K562 (cell line): ENCODE measurements around the gene ZNF701.

ENCODE experiments used
- C11orf30 ChIP-seq: fragments of 450-650 bp; IDR thresholded peaks from 2 replicates; pipeline ENCODE4 v1.6.1; 2016; ENCODE audit warnings: low read depth, mild to moderate bottlenecking
- KDM2B ChIP-seq: fragments of 250-450 bp; sonication (Bioruptor Pico); IDR thresholded peaks from 2 replicates; pipeline ENCODE4 v1.8.0; 2021; ENCODE audit warnings: mild to moderate bottlenecking, moderate library complexity
- NFE2L1 ChIP-seq: fragments of 450-650 bp; IDR thresholded peaks from 2 replicates; pipeline ENCODE4 v1.6.1; 2016; ENCODE audit warnings: missing genetic modification characterization, low read depth, mild to moderate bottlenecking, missing compliant biosample characterization, moderate library complexity, borderline replicate concordance
- RBM17 ChIP-seq: fragments of 200-400 bp; formaldehyde crosslinking; IDR thresholded peaks from 2 replicates; pipeline ENCODE4 v1.6.1; 2017; ENCODE audit warnings: low read depth, mild to moderate bottlenecking, low read length, borderline replicate concordance
- SREBF1 ChIP-seq: fragments of 150-350 bp; IDR thresholded peaks from 2 replicates; pipeline ENCODE4 v1.6.1; 2014; ENCODE audit warnings: antibody characterized with exemption, low read depth, low read length, borderline replicate concordance
- TAF1 ChIP-seq: IDR thresholded peaks from 2 replicates; pipeline ENCODE4 v1.6.1; 2011; ENCODE audit warnings: mild to moderate bottlenecking, low read length, moderate library complexity; ENCODE audit not compliant: insufficient read depth, control insufficient read depth, severe bottlenecking; ENCODE audit errors: extremely low read depth
- U2AF1 ChIP-seq: fragments of 200-400 bp; formaldehyde crosslinking; optimal IDR thresholded peaks from 2 replicates; pipeline ENCODE3; 2017; ENCODE audit warnings: mild to moderate bottlenecking, low read depth, low read length, moderate library complexity
- ZBED1 ChIP-seq: IDR thresholded peaks from 2 replicates; pipeline ENCODE4 v1.6.1; 2014
- ZNF3 ChIP-seq: fragments of 250-450 bp; sonication (Bioruptor Pico); IDR thresholded peaks from 2 replicates; pipeline ENCODE4 v1.5.0; 2021; ENCODE audit warnings: mild to moderate bottlenecking, moderate library complexity
- TF ChIP-seq, protein P1 (sequence below), 3 experiments: IDR thresholded peaks in 2 of 3; conservative IDR thresholded peaks in 1 of 3; 2 replicates each; pipeline ENCODE4 v1.5.1; 2011 to 2012; ENCODE audit warnings: low read length in 3 of 3, mild to moderate bottlenecking in 3 of 3, control low read depth in 2 of 3, improper control_type of control experiment in 1 of 3, inconsistent platforms in 1 of 3, low read depth in 1 of 3, mixed read lengths in 1 of 3, moderate library complexity in 1 of 3; ENCODE audit not compliant: insufficient read depth in 2 of 3
- TF ChIP-seq, protein P2 (sequence below): sonication (generic); formaldehyde crosslinking; IDR thresholded peaks from 2 replicates; pipeline ENCODE4 v1.8.0; 2022; ENCODE audit warnings: mild to moderate bottlenecking, missing genetic modification reagents, borderline replicate concordance
- TF ChIP-seq, protein P3 (sequence below): fragments of 450-650 bp; formaldehyde crosslinking; IDR thresholded peaks from 2 replicates; pipeline ENCODE4 v1.4.0; 2022; ENCODE audit warnings: missing genetic modification characterization

DNA sequence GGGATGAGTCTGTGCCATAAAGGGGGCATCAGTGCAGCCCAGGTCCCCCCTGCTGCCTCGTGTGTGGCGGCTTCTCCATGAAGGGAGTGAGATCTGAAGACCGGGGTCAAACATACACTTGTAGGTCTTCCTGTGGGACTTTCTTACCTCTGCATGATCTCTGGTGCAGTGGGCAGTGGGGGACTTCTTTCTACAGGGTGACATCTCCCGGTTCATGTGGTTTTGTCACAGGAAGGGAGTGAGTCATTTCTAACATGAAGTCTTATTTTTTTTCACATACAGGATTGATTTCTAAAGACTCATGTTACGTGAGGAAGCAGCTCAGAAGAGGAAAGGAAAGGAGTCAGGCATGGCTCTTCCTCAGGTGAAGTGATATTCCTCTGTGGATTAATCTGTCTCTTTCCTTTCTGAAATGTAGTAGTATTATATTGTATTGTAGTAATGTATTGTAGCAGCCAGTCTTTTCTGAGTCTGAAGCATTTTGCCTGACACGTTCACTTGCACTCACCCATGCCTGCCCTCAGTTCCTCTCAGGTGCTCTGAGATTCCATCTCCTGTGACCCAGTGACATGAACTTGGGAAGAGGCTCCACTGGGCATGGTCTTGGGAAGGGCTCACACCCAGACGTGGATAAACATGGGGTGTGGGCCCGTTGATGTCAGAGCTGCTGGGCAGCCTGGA lies 27.0 kb upstream of the ZNF701 start:
- TF ChIP-seq U2AF1, result no peak
- TF ChIP-seq TAF1, result no peak
- TF ChIP-seq RBM17, result no peak
- TF ChIP-seq ZNF3 (CRISPR knock-in tag), result no peak
- TF ChIP-seq, protein P1, sequence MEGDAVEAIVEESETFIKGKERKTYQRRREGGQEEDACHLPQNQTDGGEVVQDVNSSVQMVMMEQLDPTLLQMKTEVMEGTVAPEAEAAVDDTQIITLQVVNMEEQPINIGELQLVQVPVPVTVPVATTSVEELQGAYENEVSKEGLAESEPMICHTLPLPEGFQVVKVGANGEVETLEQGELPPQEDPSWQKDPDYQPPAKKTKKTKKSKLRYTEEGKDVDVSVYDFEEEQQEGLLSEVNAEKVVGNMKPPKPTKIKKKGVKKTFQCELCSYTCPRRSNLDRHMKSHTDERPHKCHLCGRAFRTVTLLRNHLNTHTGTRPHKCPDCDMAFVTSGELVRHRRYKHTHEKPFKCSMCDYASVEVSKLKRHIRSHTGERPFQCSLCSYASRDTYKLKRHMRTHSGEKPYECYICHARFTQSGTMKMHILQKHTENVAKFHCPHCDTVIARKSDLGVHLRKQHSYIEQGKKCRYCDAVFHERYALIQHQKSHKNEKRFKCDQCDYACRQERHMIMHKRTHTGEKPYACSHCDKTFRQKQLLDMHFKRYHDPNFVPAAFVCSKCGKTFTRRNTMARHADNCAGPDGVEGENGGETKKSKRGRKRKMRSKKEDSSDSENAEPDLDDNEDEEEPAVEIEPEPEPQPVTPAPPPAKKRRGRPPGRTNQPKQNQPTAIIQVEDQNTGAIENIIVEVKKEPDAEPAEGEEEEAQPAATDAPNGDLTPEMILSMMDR (IDR thresholded peaks at IDR 0.05 in 2 of 3, conservative IDR thresholded peaks at IDR 0.05 in 1 of 3; ENCODE audit: insufficient read depth in 2 of 3, low read depth in 1 of 3, low read length in 3 of 3), result no peak
- no peak for TF ChIP-seq NFE2L1 (tag)
- no peak for TF ChIP-seq C11orf30
- TF ChIP-seq, protein P2, sequence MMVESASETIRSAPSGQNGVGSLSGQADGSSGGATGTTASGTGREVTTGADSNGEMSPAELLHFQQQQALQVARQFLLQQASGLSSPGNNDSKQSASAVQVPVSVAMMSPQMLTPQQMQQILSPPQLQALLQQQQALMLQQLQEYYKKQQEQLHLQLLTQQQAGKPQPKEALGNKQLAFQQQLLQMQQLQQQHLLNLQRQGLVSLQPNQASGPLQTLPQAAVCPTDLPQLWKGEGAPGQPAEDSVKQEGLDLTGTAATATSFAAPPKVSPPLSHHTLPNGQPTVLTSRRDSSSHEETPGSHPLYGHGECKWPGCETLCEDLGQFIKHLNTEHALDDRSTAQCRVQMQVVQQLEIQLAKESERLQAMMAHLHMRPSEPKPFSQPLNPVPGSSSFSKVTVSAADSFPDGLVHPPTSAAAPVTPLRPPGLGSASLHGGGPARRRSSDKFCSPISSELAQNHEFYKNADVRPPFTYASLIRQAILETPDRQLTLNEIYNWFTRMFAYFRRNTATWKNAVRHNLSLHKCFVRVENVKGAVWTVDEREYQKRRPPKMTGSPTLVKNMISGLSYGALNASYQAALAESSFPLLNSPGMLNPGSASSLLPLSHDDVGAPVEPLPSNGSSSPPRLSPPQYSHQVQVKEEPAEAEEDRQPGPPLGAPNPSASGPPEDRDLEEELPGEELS (CRISPR knock-in tag), result no peak
- no peak for TF ChIP-seq SREBF1
- no peak for TF ChIP-seq KDM2B (CRISPR knock-in tag)
- no peak for TF ChIP-seq ZBED1
- TF ChIP-seq, protein P3, sequence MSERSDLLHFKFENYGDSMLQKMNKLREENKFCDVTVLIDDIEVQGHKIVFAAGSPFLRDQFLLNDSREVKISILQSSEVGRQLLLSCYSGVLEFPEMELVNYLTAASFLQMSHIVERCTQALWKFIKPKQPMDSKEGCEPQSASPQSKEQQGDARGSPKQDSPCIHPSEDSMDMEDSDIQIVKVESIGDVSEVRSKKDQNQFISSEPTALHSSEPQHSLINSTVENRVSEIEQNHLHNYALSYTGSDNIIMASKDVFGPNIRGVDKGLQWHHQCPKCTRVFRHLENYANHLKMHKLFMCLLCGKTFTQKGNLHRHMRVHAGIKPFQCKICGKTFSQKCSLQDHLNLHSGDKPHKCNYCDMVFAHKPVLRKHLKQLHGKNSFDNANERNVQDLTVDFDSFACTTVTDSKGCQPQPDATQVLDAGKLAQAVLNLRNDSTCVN (CRISPR knock-in tag), result no peak
